Measurements from ENCODE around the gene NOXA1.
A peak's percentile ranks its signal among the peaks of the same experiment; 100 is the strongest.

NOXA1 gene

DNA sequence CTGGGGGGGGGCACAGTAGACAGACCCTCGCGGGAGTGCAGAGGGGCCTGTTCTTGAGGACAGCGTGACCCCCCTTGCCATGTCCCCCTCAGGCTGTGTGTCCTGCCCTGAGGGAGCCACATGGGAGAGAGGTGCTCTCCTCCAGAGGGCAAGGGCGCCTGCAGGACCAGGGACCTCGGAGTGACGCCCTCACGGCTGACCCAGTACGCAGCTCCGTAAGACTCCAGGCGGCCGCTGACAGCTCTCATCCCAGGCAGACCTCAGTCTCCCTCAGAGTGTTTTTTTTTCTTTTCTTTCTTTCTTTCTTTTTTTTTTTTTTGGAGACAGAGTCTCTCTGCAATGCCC, 27.6 kb upstream of the NOXA1 start:
- H3K4me3 ChIP-seq (ENCODE audit: low read length): no peak overlapping the region
- no peak for DNase-seq (ENCODE audit: low read depth)
- no peak for TF ChIP-seq CTCF (IDR thresholded peaks at IDR 0.05; ENCODE audit: insufficient read depth, low read depth, low read length, missing control alignments)

- no peak overlapping the region for H3K4me3 ChIP-seq (ENCODE audit: low read length)
Measured at GRCh38 chr9:137396227-137396626, 27.0 kb upstream of the NOXA1 start.

GRCh38 chr9:137396634-137397367, 26.4 kb upstream of the NOXA1 start:
- no peak for TF ChIP-seq CTCF (IDR thresholded peaks at IDR 0.05; ENCODE audit: insufficient read depth, low read depth, low read length, missing control alignments)
- DNase-seq (ENCODE audit: low read depth): no peak
- H3K4me3 ChIP-seq (ENCODE audit: low read length): no peak overlapping the region

More at GRCh38 chr9:137396227-137396626, 27.0 kb upstream of the NOXA1 start:
- peak; percentile 42 for DNase-seq (ENCODE audit: low read depth)
- TF ChIP-seq CTCF (IDR thresholded peaks at IDR 0.05; ENCODE audit: insufficient read depth, low read depth, low read length, missing control alignments): no peak

DNA sequence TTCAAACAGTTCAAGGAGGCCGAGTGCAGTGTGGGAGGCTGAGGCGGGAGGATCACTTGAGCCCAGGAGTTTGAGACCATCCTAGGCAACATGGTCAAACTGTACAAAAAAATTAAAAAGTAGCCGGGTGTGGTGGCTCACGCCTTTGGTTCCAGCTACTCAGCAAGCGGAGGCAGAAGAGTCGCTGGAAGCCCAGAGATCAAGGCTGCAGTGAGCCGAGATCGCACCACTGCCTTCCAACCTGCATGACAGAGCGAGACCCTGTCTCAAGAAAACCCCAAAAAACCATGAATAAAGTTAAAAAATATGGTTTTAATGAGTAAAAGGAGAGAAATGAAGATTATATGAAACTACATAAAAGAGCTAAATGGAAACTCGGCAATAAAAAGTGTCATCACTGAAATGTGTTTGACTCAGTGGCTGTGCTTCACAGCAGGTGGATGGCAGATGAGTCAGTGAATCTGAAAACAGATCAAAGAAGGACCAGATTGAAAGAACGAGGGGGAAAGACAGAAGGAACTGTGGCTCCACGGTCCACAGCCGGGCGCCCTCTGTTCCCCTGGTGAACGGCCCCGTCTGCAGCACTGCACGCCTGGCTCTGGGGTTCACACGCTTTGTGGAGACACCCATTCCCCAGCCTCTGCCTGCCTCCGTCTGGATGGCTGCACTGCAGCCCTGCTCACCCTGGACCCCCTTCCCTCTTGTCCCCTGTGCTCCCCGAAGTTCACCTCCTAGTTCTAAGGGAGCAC, 25.3 kb upstream of the NOXA1 start:
- H3K4me3 ChIP-seq (ENCODE audit: low read length): no peak overlapping the region
- TF ChIP-seq CTCF (IDR thresholded peaks at IDR 0.05; ENCODE audit: insufficient read depth, low read depth, low read length, missing control alignments): no peak
- no peak for DNase-seq (ENCODE audit: low read depth)

- TF ChIP-seq CTCF (IDR thresholded peaks at IDR 0.05; ENCODE audit: insufficient read depth, low read depth, low read length, missing control alignments): no peak
- H3K4me3 ChIP-seq (ENCODE audit: low read length): no peak overlapping the region
Measured at GRCh38 chr9:137398561-137399468, 24.4 kb upstream of the NOXA1 start.

GRCh38 chr9:137402746-137403145, 20.4 kb upstream of the NOXA1 start:
- H3K4me3 ChIP-seq (ENCODE audit: low read length): no peak overlapping the region
- DNase-seq (ENCODE audit: low read depth): no peak
- TF ChIP-seq CTCF (IDR thresholded peaks at IDR 0.05; ENCODE audit: insufficient read depth, low read depth, low read length, missing control alignments): no peak

More at GRCh38 chr9:137398561-137399468, 24.4 kb upstream of the NOXA1 start:
- DNase-seq (ENCODE audit: low read depth): no peak
